Measurements from ENCODE around the gene YBEY.

The YBEY gene

GRCh38 chr21:46244602-46245001 is 41.5 kb upstream of the YBEY start:
- H3K36me3 ChIP-seq (ENCODE audit: control insufficient read depth in 4 of 4, insufficient read depth in 4 of 4, low read length in 3 of 4), result peaks cover 32 to 91% (median 74%) of the 10 kb centered on the region in 4 experiments
- H3K27me3 ChIP-seq (replicated peaks in 2 of 5; ENCODE audit: control insufficient read depth in 4 of 5, insufficient read depth in 5 of 5, low read length in 4 of 5), result no peaks in the 10 kb centered on the region
- no peak for DNase-seq
- ChIA-PET CTCF (interaction anchor here (1.2 kb wide), 1 partner anchor 14 kb away, joined by 5 read pairs; no protein-coding TSS in a partner anchor), POLR2A (no interaction called here)
- no peak overlapping the region for H3K27ac ChIP-seq (ENCODE audit: insufficient read depth in 1 of 2, low read depth in 1 of 2, low read length in 2 of 2, poor library complexity in 1 of 2, severe bottlenecking in 2 of 2)
- H3K4me3 ChIP-seq (ENCODE audit: control insufficient read depth in 1 of 7, extremely low read depth in 1 of 7, insufficient read depth in 4 of 7, low read depth in 2 of 7, low read length in 6 of 7), result no peak overlapping the region
- H3K9me3 ChIP-seq (ENCODE audit: control extremely low read depth in 1 of 5, control insufficient read depth in 4 of 5, insufficient read depth in 2 of 5, low read depth in 1 of 5, low read length in 4 of 5), result no peaks in the 10 kb centered on the region
- no peaks in the 10 kb centered on the region for H3K4me1 ChIP-seq (ENCODE audit: control extremely low read depth in 1 of 4, control insufficient read depth in 4 of 4, insufficient read depth in 4 of 4, low read length in 3 of 4)
- WGBS (ENCODE audit: insufficient coverage), result 98% methylated on average over 5 of the region's 8 CpGs

GRCh38 chr21:46245213-46245915 is 40.8 kb upstream of the YBEY start:
- Histone ChIP-seq H3K27ac (ENCODE audit: insufficient read depth in 1 of 2, low read depth in 1 of 2, low read length in 2 of 2, poor library complexity in 1 of 2, severe bottlenecking in 2 of 2) (no peak overlapping the region), H3K36me3 (ENCODE audit: control insufficient read depth in 4 of 4, insufficient read depth in 4 of 4, low read length in 3 of 4) (peaks cover 34 to 91% (median 72%) of the 10 kb centered on the region in 4 experiments), H3K4me1 (ENCODE audit: control extremely low read depth in 1 of 4, control insufficient read depth in 4 of 4, insufficient read depth in 4 of 4, low read length in 3 of 4) (no peaks in the 10 kb centered on the region), H3K27me3 (replicated peaks in 2 of 5; ENCODE audit: control insufficient read depth in 4 of 5, insufficient read depth in 5 of 5, low read length in 4 of 5) (no peaks in the 10 kb centered on the region), H3K4me3 (ENCODE audit: control insufficient read depth in 1 of 7, extremely low read depth in 1 of 7, insufficient read depth in 4 of 7, low read depth in 2 of 7, low read length in 6 of 7) (no peak overlapping the region), H3K9me3 (ENCODE audit: control extremely low read depth in 1 of 5, control insufficient read depth in 4 of 5, insufficient read depth in 2 of 5, low read depth in 1 of 5, low read length in 4 of 5) (no peaks in the 10 kb centered on the region)
- POLR2A ChIA-PET, result interaction anchor here (0.6 kb wide), 1 partner anchor 16 kb away, joined by 3 read pairs; no protein-coding TSS in a partner anchor
- 100% methylated on average over 1 of the region's 3 CpGs for WGBS (ENCODE audit: insufficient coverage)
- DNase-seq, result no peak
- CTCF ChIA-PET, result interaction anchor here (1.6 kb wide), 1 partner anchor 12 kb away, joined by 4 read pairs; no protein-coding TSS in a partner anchor

- POLR2A ChIA-PET, result interaction anchor here (0.6 kb wide), 1 partner anchor 16 kb away, joined by 4 read pairs; no protein-coding TSS in a partner anchor
- Histone ChIP-seq H3K36me3 (ENCODE audit: control insufficient read depth in 4 of 4, insufficient read depth in 4 of 4, low read length in 3 of 4) (peaks cover 33 to 91% (median 70%) of the 10 kb centered on the region in 4 experiments), H3K4me1 (ENCODE audit: control extremely low read depth in 1 of 4, control insufficient read depth in 4 of 4, insufficient read depth in 4 of 4, low read length in 3 of 4) (no peaks in the 10 kb centered on the region), H3K27ac (ENCODE audit: insufficient read depth in 1 of 2, low read depth in 1 of 2, low read length in 2 of 2, poor library complexity in 1 of 2, severe bottlenecking in 2 of 2) (no peak overlapping the region), H3K9me3 (ENCODE audit: control extremely low read depth in 1 of 5, control insufficient read depth in 4 of 5, insufficient read depth in 2 of 5, low read depth in 1 of 5, low read length in 4 of 5) (no peaks in the 10 kb centered on the region), H3K27me3 (replicated peaks in 2 of 5; ENCODE audit: control insufficient read depth in 4 of 5, insufficient read depth in 5 of 5, low read length in 4 of 5) (no peaks in the 10 kb centered on the region), H3K4me3 (ENCODE audit: control insufficient read depth in 1 of 7, extremely low read depth in 1 of 7, insufficient read depth in 4 of 7, low read depth in 2 of 7, low read length in 6 of 7) (no peak overlapping the region)
- DNase-seq, result no peak
- WGBS (ENCODE audit: insufficient coverage), result 97% methylated on average over 3 of the region's 6 CpGs
- CTCF ChIA-PET, result interaction anchor here (0.7 to 1.6 kb wide), 3 partner anchors 11 to 276 kb away, joined by 3 to 4 read pairs (median 3); no protein-coding TSS in a partner anchor
Measured at GRCh38 chr21:46246345-46246744, 39.8 kb upstream of the YBEY start.

GRCh38 chr21:46247699-46248421 is 38.3 kb upstream of the YBEY start:
- POLR2A ChIA-PET, result no interaction called here

GRCh38 chr21:46248422-46248782 is 37.7 kb upstream of the YBEY start:
- H3K4me3 ChIP-seq (ENCODE audit: control insufficient read depth in 1 of 7, extremely low read depth in 1 of 7, insufficient read depth in 4 of 7, low read depth in 2 of 7, low read length in 6 of 7), result no peak overlapping the region
- H3K4me1 ChIP-seq (ENCODE audit: control extremely low read depth in 1 of 4, control insufficient read depth in 4 of 4, insufficient read depth in 4 of 4, low read length in 3 of 4), result peaks cover 0 to 5% (median 3%) of the 10 kb centered on the region in 4 experiments
- H3K27ac ChIP-seq (ENCODE audit: insufficient read depth in 1 of 2, low read depth in 1 of 2, low read length in 2 of 2, poor library complexity in 1 of 2, severe bottlenecking in 2 of 2), result peak overlapping the region in 1 of 2 experiments; percentile 26
- POLR2A ChIA-PET, result no interaction called here
- H3K27me3 ChIP-seq (replicated peaks in 2 of 5; ENCODE audit: control insufficient read depth in 4 of 5, insufficient read depth in 5 of 5, low read length in 4 of 5), result no peaks in the 10 kb centered on the region
- no peaks in the 10 kb centered on the region for H3K9me3 ChIP-seq (ENCODE audit: control extremely low read depth in 1 of 5, control insufficient read depth in 4 of 5, insufficient read depth in 2 of 5, low read depth in 1 of 5, low read length in 4 of 5)
- DNase-seq, result no peak
- WGBS (ENCODE audit: insufficient coverage), result no CpG with 5 or more reads among the region's 1 CpG
- CTCF ChIA-PET, result no interaction called here
- H3K36me3 ChIP-seq (ENCODE audit: control insufficient read depth in 4 of 4, insufficient read depth in 4 of 4, low read length in 3 of 4), result peaks cover 22 to 87% (median 62%) of the 10 kb centered on the region in 4 experiments

More at GRCh38 chr21:46247699-46248421, 38.3 kb upstream of the YBEY start:
- no peaks in the 10 kb centered on the region for H3K27me3 ChIP-seq (replicated peaks in 2 of 5; ENCODE audit: control insufficient read depth in 4 of 5, insufficient read depth in 5 of 5, low read length in 4 of 5)
- peaks cover 0 to 2% (median 0%) of the 10 kb centered on the region in 4 experiments for H3K4me1 ChIP-seq (ENCODE audit: control extremely low read depth in 1 of 4, control insufficient read depth in 4 of 4, insufficient read depth in 4 of 4, low read length in 3 of 4)
- no peaks in the 10 kb centered on the region for H3K9me3 ChIP-seq (ENCODE audit: control extremely low read depth in 1 of 5, control insufficient read depth in 4 of 5, insufficient read depth in 2 of 5, low read depth in 1 of 5, low read length in 4 of 5)
- CTCF ChIA-PET, result interaction anchor here (1.1 kb wide), 1 partner anchor 50 kb away, joined by 3 read pairs; no protein-coding TSS in a partner anchor
- no peak overlapping the region for H3K4me3 ChIP-seq (ENCODE audit: control insufficient read depth in 1 of 7, extremely low read depth in 1 of 7, insufficient read depth in 4 of 7, low read depth in 2 of 7, low read length in 6 of 7)
- H3K27ac ChIP-seq (ENCODE audit: insufficient read depth in 1 of 2, low read depth in 1 of 2, low read length in 2 of 2, poor library complexity in 1 of 2, severe bottlenecking in 2 of 2), result peak overlapping the region in 1 of 2 experiments; percentile 26
- no peak for DNase-seq
- WGBS (ENCODE audit: insufficient coverage), result 100% methylated on average over 3 of the region's 3 CpGs
- peaks cover 26 to 89% (median 66%) of the 10 kb centered on the region in 4 experiments for H3K36me3 ChIP-seq (ENCODE audit: control insufficient read depth in 4 of 4, insufficient read depth in 4 of 4, low read length in 3 of 4)

GRCh38 chr21:46248827-46249226 is 37.3 kb upstream of the YBEY start:
- ChIA-PET POLR2A (no interaction called here), CTCF (interaction anchor here (1.9 kb wide), 1 partner anchor 18 kb away, joined by 4 read pairs; no protein-coding TSS in a partner anchor)
- H3K4me1 ChIP-seq (ENCODE audit: control extremely low read depth in 1 of 4, control insufficient read depth in 4 of 4, insufficient read depth in 4 of 4, low read length in 3 of 4), result peaks cover 0 to 10% (median 7%) of the 10 kb centered on the region in 4 experiments
- peaks cover 18 to 83% (median 57%) of the 10 kb centered on the region in 4 experiments for H3K36me3 ChIP-seq (ENCODE audit: control insufficient read depth in 4 of 4, insufficient read depth in 4 of 4, low read length in 3 of 4)
- no peaks in the 10 kb centered on the region for H3K9me3 ChIP-seq (ENCODE audit: control extremely low read depth in 1 of 5, control insufficient read depth in 4 of 5, insufficient read depth in 2 of 5, low read depth in 1 of 5, low read length in 4 of 5)
- DNase-seq, result no peak
- 100% methylated on average over 2 of the region's 2 CpGs for WGBS (ENCODE audit: insufficient coverage)
- no peak overlapping the region for H3K4me3 ChIP-seq (ENCODE audit: control insufficient read depth in 1 of 7, extremely low read depth in 1 of 7, insufficient read depth in 4 of 7, low read depth in 2 of 7, low read length in 6 of 7)
- no peaks in the 10 kb centered on the region for H3K27me3 ChIP-seq (replicated peaks in 2 of 5; ENCODE audit: control insufficient read depth in 4 of 5, insufficient read depth in 5 of 5, low read length in 4 of 5)
- H3K27ac ChIP-seq (ENCODE audit: insufficient read depth in 1 of 2, low read depth in 1 of 2, low read length in 2 of 2, poor library complexity in 1 of 2, severe bottlenecking in 2 of 2), result no peak overlapping the region
